ENCODE data around the gene DOCK4.

DNA sequence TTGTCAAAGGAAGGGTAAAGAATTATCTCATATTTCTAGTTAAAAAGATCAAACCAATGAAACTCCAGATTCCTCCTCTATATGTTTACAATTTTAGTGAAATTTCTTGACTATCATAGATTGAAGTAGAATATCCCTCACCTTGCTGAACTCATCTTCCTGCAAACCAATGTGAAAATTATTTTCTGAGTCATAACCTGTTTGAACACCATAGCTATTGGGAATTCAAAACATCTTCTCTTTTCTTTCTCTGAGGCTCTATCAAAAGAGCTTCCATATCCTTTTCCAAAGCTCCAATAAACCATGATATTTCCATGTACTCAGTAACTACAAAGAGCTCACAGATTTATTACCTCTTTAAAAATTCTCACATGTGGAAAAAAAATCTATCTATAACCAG is 134.3 kb downstream of the DOCK4 start:
- TF ChIP-seq FOXA1 (IDR thresholded peaks at IDR 0.05) (no peak), ARNT (IDR thresholded peaks at IDR 0.05) (no peak), HDGF (IDR thresholded peaks at IDR 0.05; ENCODE audit: borderline replicate concordance) (no peak), ZNF384 (IDR thresholded peaks at IDR 0.05) (no peak), FOXK2 (IDR thresholded peaks at IDR 0.05) (no peak), SP1 (IDR thresholded peaks at IDR 0.05) (no peak), LEF1 (IDR thresholded peaks at IDR 0.05; ENCODE audit: borderline replicate concordance) (no peak), SUZ12 (IDR thresholded peaks at IDR 0.05) (no peak), FOXM1 (IDR thresholded peaks at IDR 0.05; ENCODE audit: borderline replicate concordance) (no peak), TARDBP (IDR thresholded peaks at IDR 0.05) (no peak), BHLHE40 (IDR thresholded peaks at IDR 0.05; ENCODE audit: borderline replicate concordance) (no peak)
- TF ChIP-seq, protein P1, sequence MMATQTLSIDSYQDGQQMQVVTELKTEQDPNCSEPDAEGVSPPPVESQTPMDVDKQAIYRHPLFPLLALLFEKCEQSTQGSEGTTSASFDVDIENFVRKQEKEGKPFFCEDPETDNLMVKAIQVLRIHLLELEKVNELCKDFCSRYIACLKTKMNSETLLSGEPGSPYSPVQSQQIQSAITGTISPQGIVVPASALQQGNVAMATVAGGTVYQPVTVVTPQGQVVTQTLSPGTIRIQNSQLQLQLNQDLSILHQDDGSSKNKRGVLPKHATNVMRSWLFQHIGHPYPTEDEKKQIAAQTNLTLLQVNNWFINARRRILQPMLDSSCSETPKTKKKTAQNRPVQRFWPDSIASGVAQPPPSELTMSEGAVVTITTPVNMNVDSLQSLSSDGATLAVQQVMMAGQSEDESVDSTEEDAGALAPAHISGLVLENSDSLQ (IDR thresholded peaks at IDR 0.05) = no peak
